Activated CD4-positive, CD25-positive, alpha-beta regulatory T cell treated with anti-CD3 and anti-CD28 coated beads, Interleukin-2, amount 50 U/mL, for 24 hours (primary cell): ENCODE measurements around the gene UBR7.
"Not testable (repeated sequence)": the region's sequence is repeated elsewhere in the genome, so short reads cannot be mapped to it uniquely, and the experiment has no call there.

Source experiments
- ATAC-seq, 2 donors: fragments of 150-1000 bp; cut with Tn5 transposase; one replicate each; pipeline ENCODE4 v1.10.0; 2021; ENCODE audit warnings: mild to moderate bottlenecking in 1 of 2, moderate library complexity in 1 of 2

The UBR7 gene

DNA sequence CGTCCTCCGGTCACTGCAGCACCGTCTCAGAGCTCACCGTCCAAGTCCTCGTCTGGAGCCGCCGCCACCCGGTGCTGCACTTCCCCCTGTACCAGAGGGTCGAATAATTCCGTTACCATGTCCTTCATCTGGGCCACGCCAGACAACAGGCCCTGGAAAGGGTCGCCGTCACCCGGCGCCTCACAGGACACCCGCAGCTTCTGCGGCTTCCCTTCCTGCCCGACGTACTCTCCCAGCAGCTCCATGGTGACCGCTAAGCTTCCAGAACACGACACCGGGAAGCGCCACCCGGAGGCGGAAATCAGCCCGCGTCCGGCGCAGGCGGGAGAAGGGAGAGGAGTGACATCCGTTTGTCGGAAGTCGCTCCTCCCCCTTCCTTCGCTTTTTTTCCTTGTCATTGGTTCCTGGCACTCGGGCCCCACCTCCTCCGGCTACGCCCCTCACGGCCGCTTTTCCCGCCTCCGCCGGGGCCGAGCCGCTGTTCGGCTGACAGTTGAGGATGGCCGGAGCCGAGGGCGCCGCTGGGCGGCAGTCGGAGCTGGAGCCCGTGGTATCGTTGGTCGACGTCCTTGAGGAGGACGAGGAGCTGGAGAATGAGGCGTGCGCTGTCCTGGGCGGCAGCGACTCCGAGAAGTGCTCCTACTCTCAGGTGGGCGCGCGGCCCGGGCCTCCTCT, at the start of gene UBR7, which contains the start of gene GON7:
UBR7 (plus strand) TSS at position 464 of the 675 bp plus-strand sequence; CDS start at position 500, 36 bp downstream.
GON7 (minus strand) TSS at position 273 of the 675 bp plus-strand sequence; CDS start at position 245, 28 bp downstream.
- peak; percentile 94 to 96 for ATAC-seq

GRCh38 chr14:93158349-93158748, 48.7 kb upstream of the UBR7 start:
- ATAC-seq = not testable (repeated sequence)

DNA sequence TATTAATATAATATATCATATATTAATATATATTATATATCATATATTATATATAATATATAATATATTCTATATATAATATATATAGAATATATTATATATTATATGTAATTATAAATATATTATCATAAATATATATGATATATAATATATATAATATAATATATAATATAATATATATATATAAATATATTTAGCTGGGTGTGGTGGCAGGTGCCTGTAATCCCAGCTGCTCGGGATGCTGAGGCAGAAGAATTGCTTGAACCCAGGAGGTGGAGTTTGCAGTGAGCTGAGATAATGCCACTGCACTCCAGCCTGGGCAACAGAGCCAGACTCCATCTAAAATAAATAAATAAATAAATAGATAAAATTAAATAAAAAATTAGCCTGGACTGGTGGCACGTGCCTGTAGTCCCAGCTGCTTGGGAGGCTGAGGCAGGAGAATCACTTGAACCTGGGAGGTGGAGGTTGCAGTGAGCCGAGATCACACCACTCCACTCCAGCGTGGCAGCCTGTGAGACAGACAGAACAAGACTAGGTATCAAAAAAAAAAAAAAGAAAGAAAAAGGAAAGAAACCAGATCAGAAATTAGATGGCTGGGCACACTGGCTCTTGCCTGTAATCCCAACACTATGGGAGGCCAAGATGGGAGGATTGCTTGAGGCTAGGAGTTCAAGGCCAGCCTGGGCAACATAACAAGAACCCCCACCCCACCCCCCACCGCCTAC, 47.3 kb upstream of the UBR7 start:
- not testable (repeated sequence) for ATAC-seq

- ATAC-seq = no peak
Measured at GRCh38 chr14:93160353-93160801, 46.7 kb upstream of the UBR7 start.

- no peak for ATAC-seq
Measured at GRCh38 chr14:93161411-93161940, 45.6 kb upstream of the UBR7 start.

GRCh38 chr14:93163564-93163963, 43.5 kb upstream of the UBR7 start:
- ATAC-seq = no peak

DNA sequence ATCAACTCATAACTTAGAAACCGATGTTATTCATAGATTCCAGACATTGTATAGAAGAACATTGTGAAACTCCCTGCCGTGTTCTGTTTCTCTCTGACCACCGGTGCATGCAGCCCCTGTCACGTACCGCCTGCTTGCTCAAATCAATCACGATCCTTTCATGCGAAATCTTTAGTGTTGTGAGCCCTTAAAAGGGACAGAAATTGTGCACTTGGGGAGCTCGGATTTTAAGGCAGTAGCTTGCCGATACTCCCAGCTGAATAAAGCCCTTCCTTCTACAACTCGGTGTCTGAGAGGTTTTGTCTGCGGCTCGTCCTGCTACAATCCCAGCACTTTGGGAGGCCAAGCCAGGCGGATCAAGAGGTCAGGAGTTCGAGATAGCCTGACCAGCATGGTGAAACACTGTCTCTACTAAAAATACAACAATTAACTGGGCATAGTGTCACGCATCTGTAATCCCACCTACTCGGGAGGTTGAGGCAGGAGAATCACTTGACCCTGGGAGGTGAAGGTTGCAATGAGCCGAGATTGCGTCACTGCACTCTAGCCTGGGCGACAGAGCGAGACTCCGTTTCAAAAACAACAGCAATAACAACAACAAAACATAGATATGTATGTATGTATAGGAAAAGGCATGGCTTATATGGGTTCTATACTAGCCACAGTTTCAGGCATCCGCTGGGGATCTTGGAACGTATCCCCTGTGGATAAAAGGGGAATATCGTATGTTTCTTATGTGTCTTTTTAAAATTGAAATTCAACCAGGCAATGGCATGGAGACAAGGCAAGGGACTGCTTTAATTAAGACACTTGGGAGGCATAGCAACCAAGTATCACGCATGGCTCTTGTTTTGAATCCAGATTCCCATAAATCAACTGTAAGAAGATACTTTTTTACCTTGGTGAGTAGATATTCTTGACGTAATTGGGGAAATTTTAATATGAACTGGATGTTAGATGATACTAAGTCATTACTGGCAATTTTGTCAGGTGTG, 41.5 kb upstream of the UBR7 start:
- ATAC-seq = not testable (repeated sequence)

DNA sequence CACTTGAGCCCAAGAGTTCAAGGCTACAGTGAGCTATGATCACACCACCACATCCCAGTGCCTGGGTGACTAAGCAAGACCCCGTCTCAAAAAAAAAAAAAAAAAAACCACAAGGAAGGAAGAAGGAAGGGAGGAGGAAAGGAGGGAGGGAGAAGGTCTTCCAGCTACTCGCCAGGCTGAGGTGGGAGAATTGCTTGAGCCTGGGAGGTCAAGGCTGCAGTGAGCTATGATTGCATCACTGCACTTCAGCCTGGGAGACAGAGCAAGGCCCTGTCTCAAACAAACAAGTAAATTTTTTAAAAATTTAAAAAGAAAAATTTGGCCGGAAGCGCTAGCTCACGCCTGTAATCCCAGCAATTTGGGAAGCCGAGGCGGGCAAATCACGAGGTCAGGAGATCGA, 38.4 kb upstream of the UBR7 start:
- not testable (repeated sequence) for ATAC-seq

GRCh38 chr14:93169619-93170018, 37.4 kb upstream of the UBR7 start:
- ATAC-seq = not testable (repeated sequence)

- ATAC-seq = not testable (repeated sequence)
Measured at GRCh38 chr14:93170141-93170540, 36.9 kb upstream of the UBR7 start.

DNA sequence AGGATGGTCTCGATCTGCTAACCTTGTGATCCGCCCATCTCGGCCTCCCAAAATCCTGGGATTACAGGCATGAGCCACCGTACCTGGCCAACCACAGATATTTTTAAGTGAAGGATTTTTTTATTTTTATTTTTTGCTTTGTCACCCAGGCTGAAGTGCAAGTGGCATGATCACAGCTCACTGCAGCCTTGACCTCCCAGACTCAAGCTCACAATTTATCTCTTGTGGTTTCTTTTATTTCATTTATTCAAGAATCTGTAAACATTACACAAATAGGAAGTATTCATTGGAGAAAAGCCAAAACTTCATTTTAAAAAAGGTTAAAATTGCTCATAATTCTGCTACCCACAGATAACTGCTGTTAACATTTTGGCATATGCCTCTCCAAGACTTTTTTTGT, 35.7 kb upstream of the UBR7 start:
- ATAC-seq = no peak

DNA sequence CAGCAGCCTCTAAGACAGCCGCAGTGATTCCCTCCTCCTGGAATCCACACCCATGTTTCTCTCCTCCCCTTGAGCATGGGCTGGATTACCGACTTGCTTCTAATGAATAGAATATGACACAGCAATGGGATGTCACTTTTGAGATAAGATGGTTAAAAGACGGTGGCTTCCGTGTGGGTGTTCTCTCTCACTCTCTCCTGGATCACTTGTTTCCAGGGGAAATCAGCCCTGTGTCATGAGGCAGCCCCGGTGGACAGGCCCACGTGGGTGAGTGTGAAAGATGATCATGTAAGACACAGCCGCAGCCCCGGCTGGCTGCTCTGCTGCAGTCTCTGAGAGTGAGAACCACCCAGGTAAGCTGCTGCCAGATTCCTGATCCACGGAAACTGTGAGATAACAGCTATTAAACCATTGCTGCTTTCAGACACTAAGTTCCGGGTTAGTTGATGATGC, 33.1 kb upstream of the UBR7 start:
- no peak for ATAC-seq

DNA sequence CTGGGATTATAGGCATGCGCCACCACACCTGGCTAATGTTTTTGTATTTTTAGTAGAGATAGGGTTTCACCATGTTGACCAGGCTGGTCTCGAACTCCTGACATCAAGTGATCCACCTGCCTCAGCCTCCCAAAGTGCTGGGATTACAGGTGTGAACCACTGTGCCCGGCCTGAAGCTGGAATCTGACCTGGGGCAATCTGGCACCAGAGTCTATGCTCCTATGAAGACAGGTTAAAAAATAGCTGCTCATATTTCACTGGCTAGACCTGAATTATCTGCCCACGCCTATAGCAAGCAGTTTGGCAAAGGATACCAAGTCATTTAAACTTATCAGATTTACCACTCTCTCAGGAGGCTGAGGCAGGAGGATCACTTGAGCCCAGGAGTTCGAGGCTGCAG, 32.3 kb upstream of the UBR7 start:
- ATAC-seq = not testable (repeated sequence)

- no peak for ATAC-seq
Measured at GRCh38 chr14:93175492-93175891, 31.6 kb upstream of the UBR7 start.

DNA sequence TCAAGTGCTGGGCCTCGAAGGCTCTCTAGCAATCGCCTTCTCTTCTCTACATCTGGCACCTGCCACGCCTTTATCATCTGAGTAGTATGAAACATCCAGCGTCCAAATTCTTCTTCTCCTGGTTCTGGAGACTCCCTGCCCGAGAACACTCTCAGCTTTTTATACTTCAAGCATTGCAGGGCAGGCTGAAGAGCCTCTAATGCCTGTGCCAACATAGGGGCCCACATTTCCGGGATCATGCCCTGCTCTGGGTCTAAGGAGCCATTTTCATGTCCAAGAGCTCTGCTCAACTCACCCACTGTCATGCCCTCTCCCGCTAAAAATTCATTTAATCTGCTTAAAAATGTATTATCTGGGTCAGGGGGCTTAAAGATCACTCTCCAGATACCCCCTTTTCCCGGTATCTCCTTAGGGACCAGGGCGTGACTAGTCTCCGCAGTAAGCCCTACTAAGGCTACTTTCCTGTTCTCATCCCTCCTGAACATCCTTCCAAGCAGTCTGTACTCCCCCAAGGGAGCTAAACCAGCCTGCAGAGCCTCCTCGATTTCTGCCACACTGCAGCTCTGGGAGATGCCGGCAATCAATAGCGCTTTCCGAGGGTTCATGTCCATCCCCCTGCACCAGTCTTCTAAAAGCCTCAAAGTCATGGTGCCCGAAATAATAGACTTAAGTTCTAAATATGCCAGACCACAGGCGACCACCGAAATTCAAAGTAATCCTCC, 23.3 kb upstream of the UBR7 start:
- no peak for ATAC-seq

GRCh38 chr14:93184391-93185348, 22.4 kb upstream of the UBR7 start, which contains the start of the genes LYSET and MOAP1:
Gene LYSET (plus strand): TSS chr14:93185317. CDS start chr14:93185406, 89 bp downstream.
Gene MOAP1 (minus strand): TSS chr14:93184897. CDS start chr14:93184242, 655 bp downstream.
- peak; percentile 84 to 86 for ATAC-seq

DNA sequence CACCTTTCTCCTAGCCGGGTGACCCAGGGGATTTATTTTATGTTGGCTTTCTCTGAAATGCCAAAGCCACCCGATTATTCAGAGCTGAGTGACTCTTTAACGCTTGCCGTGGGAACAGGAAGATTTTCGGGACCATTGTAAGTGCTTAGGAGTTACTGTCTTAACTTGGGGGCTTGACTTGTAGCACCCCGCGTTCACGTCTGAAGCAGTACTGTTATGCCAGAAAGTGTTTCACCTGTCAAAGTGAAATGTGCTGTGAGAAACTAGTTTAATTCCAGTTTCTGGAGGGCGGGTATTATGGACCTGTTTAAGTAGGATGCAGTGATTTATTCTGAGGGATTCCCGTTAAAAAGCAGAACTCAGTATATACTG, 21.7 kb upstream of the UBR7 start:
- ATAC-seq = no peak

DNA sequence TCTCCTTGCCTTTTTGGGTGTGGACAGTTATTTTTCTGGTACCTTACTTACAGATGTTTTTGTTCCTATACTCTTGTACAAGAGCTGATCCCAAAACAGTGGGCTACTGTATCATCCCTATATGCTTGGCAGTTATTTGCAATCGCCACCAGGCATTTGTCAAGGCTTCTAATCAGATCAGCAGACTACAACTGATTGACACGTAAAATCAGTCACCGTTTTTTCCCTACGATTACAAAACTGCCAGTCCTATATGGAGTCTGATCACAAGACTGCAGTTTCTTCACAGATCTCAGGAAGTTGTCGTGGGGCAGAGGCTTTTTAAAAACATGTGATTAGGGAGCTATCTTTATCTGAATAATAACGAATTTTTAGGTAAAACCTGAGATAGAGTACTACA, 20.6 kb upstream of the UBR7 start:
- ATAC-seq = no peak

DNA sequence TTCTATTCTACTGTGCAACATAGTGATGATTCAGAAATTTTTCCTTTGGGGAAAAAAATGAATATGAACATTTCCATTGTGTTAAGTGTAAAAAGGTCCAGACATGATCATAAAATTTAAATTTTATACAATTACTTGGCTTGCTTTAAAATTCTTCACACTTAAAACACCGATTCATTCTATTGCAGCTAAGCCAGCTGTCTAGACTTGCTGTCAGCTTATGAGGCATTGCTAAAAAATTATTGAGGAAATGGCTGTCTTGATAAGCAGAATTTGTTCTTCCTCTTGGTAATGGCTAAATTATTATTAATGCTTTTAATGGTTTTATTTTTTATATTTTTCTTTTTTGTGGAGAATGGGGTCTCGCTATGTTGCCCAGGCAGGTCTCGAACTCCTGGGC, 20.1 kb upstream of the UBR7 start:
- no peak for ATAC-seq

DNA sequence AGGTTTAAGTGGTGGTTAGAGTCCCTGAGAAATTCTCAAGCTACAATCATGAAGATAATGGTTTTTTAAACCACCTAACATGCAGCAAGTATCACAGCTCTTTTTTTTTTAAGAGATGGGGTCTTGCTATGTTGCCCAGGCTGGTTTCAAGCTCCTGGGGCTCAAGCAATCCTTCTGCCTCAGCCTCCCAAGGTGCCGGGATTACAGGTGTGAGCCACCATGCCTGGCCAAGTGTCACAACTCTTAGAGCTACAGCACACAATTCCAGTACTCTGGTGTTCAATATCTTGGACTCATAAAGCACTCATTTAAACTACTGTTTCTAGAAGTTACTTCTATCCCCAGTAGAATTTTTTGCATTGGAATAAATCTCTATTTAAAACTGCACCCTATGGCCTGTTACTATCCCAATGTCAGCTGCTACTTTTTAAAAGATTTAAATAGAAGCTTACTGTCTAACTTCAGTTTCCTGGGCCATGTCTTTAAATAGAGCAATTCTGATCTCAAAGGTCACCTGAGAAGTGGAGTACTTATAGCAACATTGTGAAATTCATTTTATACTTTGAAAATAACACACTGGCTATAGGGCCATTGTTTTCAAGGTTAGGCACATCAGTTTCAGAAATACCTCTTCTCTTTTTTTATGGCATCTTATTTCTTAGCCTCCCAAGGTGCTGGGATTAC, 11.6 kb upstream of the UBR7 start:
- no peak for ATAC-seq
